ENCODE measurements around the gene ARPP19. TPM values are rescaled to one million over a fixed set of nuclear protein-coding genes. Genes with fewer than 3 reads are reported as not detected.

The ARPP19 gene
- total RNA-seq (143 TPM), polyA plus RNA-seq (10 to 100 TPM; 72.1 to 83.1 (median 82.6) TPM)

GRCh38 chr15:52568601-52569585 is at the start of gene ARPP19:
Gene ARPP19 (minus strand): TSS chr15:52569030. CDS start chr15:52568892, 138 bp downstream.
- DNase-seq (peak; percentile 77 to 92 (median 79)), ATAC-seq (ENCODE audit: low read depth in 2 of 2) (peak; percentile 72 to 74)
- no peaks in the 10 kb centered on the region for H3K9me3 ChIP-seq (ENCODE audit: control insufficient read depth in 2 of 2, low read length in 2 of 2)
- no peaks in the 10 kb centered on the region for H3K36me3 Mint-ChIP-seq
- peak within 1 kb of the TSS; percentile 98 for H3K27ac ChIP-seq (ENCODE audit: insufficient read depth, low read length, poor library complexity, severe bottlenecking)
- peaks cover 0 to 2% (median 0%) of the 10 kb centered on the region in 7 donors for H3K9me3 Mint-ChIP-seq
- peaks cover 23 to 43% (median 36%) of the 10 kb centered on the region in 4 donors for H3K4me1 Mint-ChIP-seq
- no peaks in the 10 kb centered on the region for H3K27me3 ChIP-seq (ENCODE audit: control insufficient read depth, insufficient read depth, low read length)
- H3K27ac Mint-ChIP-seq = peak within 1 kb of the TSS; percentile 99 to 100 (median 99)
- peak within 1 kb of the TSS; percentile 88 for H3K4me3 ChIP-seq (ENCODE audit: low read depth, low read length)
- H3K27me3 Mint-ChIP-seq = no peaks in the 10 kb centered on the region
- H3K4me3 Mint-ChIP-seq = peak within 1 kb of the TSS; percentile 94 to 99 (median 98)
- H3K4me1 ChIP-seq (ENCODE audit: control insufficient read depth, insufficient read depth, low read length, poor library complexity, severe bottlenecking) = peaks cover 45% of the 10 kb centered on the region
- H3K36me3 ChIP-seq (ENCODE audit: control insufficient read depth, insufficient read depth, low read length) = no peaks in the 10 kb centered on the region

GRCh38 chr15:52617026-52617425 is 48.2 kb upstream of the ARPP19 start:
- H3K4me1 Mint-ChIP-seq = peaks cover 5 to 15% (median 11%) of the 10 kb centered on the region in 4 donors
- H3K4me3 ChIP-seq (ENCODE audit: low read depth, low read length) = no peak overlapping the region
- peaks cover 21% of the 10 kb centered on the region for H3K36me3 Mint-ChIP-seq
- H3K36me3 ChIP-seq (ENCODE audit: control insufficient read depth, insufficient read depth, low read length) = peaks cover 67% of the 10 kb centered on the region
- DNase-seq (no peak), ATAC-seq (ENCODE audit: low read depth in 2 of 2) (no peak)
- H3K9me3 Mint-ChIP-seq = no peaks in the 10 kb centered on the region
- no peaks in the 10 kb centered on the region for H3K9me3 ChIP-seq (ENCODE audit: control insufficient read depth in 2 of 2, low read length in 2 of 2)
- no peak overlapping the region for H3K27ac ChIP-seq (ENCODE audit: insufficient read depth, low read length, poor library complexity, severe bottlenecking)
- no peaks in the 10 kb centered on the region for H3K27me3 Mint-ChIP-seq
- no peak overlapping the region for H3K4me3 Mint-ChIP-seq
- H3K27ac Mint-ChIP-seq = peak overlapping the region in 2 of 3 donors; percentile 19 to 62
- H3K4me1 ChIP-seq (ENCODE audit: control insufficient read depth, insufficient read depth, low read length, poor library complexity, severe bottlenecking) = no peaks in the 10 kb centered on the region
- no peaks in the 10 kb centered on the region for H3K27me3 ChIP-seq (ENCODE audit: control insufficient read depth, insufficient read depth, low read length)

GRCh38 chr15:52615302-52615701 is 46.5 kb upstream of the ARPP19 start:
- no peak overlapping the region for H3K27ac Mint-ChIP-seq
- DNase-seq = no peak
- H3K36me3 ChIP-seq (ENCODE audit: control insufficient read depth, insufficient read depth, low read length) = peaks cover 71% of the 10 kb centered on the region
- peaks cover 3 to 9% (median 4%) of the 10 kb centered on the region in 4 donors for H3K4me1 Mint-ChIP-seq
- peaks cover 23% of the 10 kb centered on the region for H3K36me3 Mint-ChIP-seq
- no peak overlapping the region for H3K27ac ChIP-seq (ENCODE audit: insufficient read depth, low read length, poor library complexity, severe bottlenecking)
- no peak overlapping the region for H3K4me3 Mint-ChIP-seq
- H3K4me3 ChIP-seq (ENCODE audit: low read depth, low read length) = no peak overlapping the region
- ATAC-seq (ENCODE audit: low read depth in 2 of 2) = no peak
- H3K27me3 Mint-ChIP-seq = no peaks in the 10 kb centered on the region
- H3K9me3 ChIP-seq (ENCODE audit: control insufficient read depth in 2 of 2, low read length in 2 of 2) = no peaks in the 10 kb centered on the region
- H3K9me3 Mint-ChIP-seq = no peaks in the 10 kb centered on the region
- H3K27me3 ChIP-seq (ENCODE audit: control insufficient read depth, insufficient read depth, low read length) = no peaks in the 10 kb centered on the region
- no peaks in the 10 kb centered on the region for H3K4me1 ChIP-seq (ENCODE audit: control insufficient read depth, insufficient read depth, low read length, poor library complexity, severe bottlenecking)

- no peak overlapping the region for H3K4me3 ChIP-seq (ENCODE audit: low read depth, low read length)
- H3K27me3 Mint-ChIP-seq = no peaks in the 10 kb centered on the region
Observed at GRCh38 chr15:52609593-52609992, 40.8 kb upstream of the ARPP19 start.

GRCh38 chr15:52584414-52584813 is 15.6 kb upstream of the ARPP19 start:
- no peak overlapping the region for H3K4me3 Mint-ChIP-seq
- H3K36me3 Mint-ChIP-seq = peaks cover 32% of the 10 kb centered on the region
- ATAC-seq (ENCODE audit: low read depth in 2 of 2) = no peak
- no peaks in the 10 kb centered on the region for H3K9me3 ChIP-seq (ENCODE audit: control insufficient read depth in 2 of 2, low read length in 2 of 2)
- peaks cover 52% of the 10 kb centered on the region for H3K36me3 ChIP-seq (ENCODE audit: control insufficient read depth, insufficient read depth, low read length)
- no peaks in the 10 kb centered on the region for H3K4me1 ChIP-seq (ENCODE audit: control insufficient read depth, insufficient read depth, low read length, poor library complexity, severe bottlenecking)
- no peak overlapping the region for H3K4me3 ChIP-seq (ENCODE audit: low read depth, low read length)
- H3K4me1 Mint-ChIP-seq = peaks cover 0 to 5% (median 1%) of the 10 kb centered on the region in 4 donors
- no peaks in the 10 kb centered on the region for H3K9me3 Mint-ChIP-seq
- no peaks in the 10 kb centered on the region for H3K27me3 ChIP-seq (ENCODE audit: control insufficient read depth, insufficient read depth, low read length)
- no peak overlapping the region for H3K27ac Mint-ChIP-seq
- no peak overlapping the region for H3K27ac ChIP-seq (ENCODE audit: insufficient read depth, low read length, poor library complexity, severe bottlenecking)
- no peaks in the 10 kb centered on the region for H3K27me3 Mint-ChIP-seq
- no peak for DNase-seq

More at GRCh38 chr15:52609593-52609992, 40.8 kb upstream of the ARPP19 start:
- no peaks in the 10 kb centered on the region for H3K9me3 Mint-ChIP-seq
- Histone ChIP-seq H3K27me3 (ENCODE audit: control insufficient read depth, insufficient read depth, low read length) (no peaks in the 10 kb centered on the region), H3K36me3 (ENCODE audit: control insufficient read depth, insufficient read depth, low read length) (peaks cover 68% of the 10 kb centered on the region), H3K4me1 (ENCODE audit: control insufficient read depth, insufficient read depth, low read length, poor library complexity, severe bottlenecking) (no peaks in the 10 kb centered on the region), H3K27ac (ENCODE audit: insufficient read depth, low read length, poor library complexity, severe bottlenecking) (no peak overlapping the region), H3K9me3 (ENCODE audit: control insufficient read depth in 2 of 2, low read length in 2 of 2) (no peaks in the 10 kb centered on the region)
- H3K4me1 Mint-ChIP-seq = peaks cover 0 to 12% (median 2%) of the 10 kb centered on the region in 4 donors
- H3K4me3 Mint-ChIP-seq = no peak overlapping the region
- no peak for DNase-seq
- ATAC-seq (ENCODE audit: low read depth in 2 of 2) = no peak
- no peak overlapping the region for H3K27ac Mint-ChIP-seq
- H3K36me3 Mint-ChIP-seq = peaks cover 31% of the 10 kb centered on the region

- no peaks in the 10 kb centered on the region for H3K27me3 ChIP-seq (ENCODE audit: control insufficient read depth, insufficient read depth, low read length)
- H3K4me1 Mint-ChIP-seq = peaks cover 0 to 5% (median 0%) of the 10 kb centered on the region in 4 donors
- H3K27ac ChIP-seq (ENCODE audit: insufficient read depth, low read length, poor library complexity, severe bottlenecking) = no peak overlapping the region
- H3K27ac Mint-ChIP-seq = no peak overlapping the region
- no peak overlapping the region for H3K4me3 ChIP-seq (ENCODE audit: low read depth, low read length)
- DNase-seq (no peak), ATAC-seq (ENCODE audit: low read depth in 2 of 2) (no peak)
- no peaks in the 10 kb centered on the region for H3K9me3 Mint-ChIP-seq
- no peaks in the 10 kb centered on the region for H3K27me3 Mint-ChIP-seq
- H3K36me3 ChIP-seq (ENCODE audit: control insufficient read depth, insufficient read depth, low read length) = peaks cover 30% of the 10 kb centered on the region
- H3K4me3 Mint-ChIP-seq = no peak overlapping the region
- H3K36me3 Mint-ChIP-seq = peaks cover 24% of the 10 kb centered on the region
- H3K9me3 ChIP-seq (ENCODE audit: control insufficient read depth in 2 of 2, low read length in 2 of 2) = no peaks in the 10 kb centered on the region
- no peaks in the 10 kb centered on the region for H3K4me1 ChIP-seq (ENCODE audit: control insufficient read depth, insufficient read depth, low read length, poor library complexity, severe bottlenecking)
Observed at GRCh38 chr15:52579852-52580251, 11.0 kb upstream of the ARPP19 start.

- H3K36me3 Mint-ChIP-seq = peaks cover 7% of the 10 kb centered on the region
- H3K27ac ChIP-seq (ENCODE audit: insufficient read depth, low read length, poor library complexity, severe bottlenecking) = no peak overlapping the region
Observed at GRCh38 chr15:52576692-52577091, 7.9 kb upstream of the ARPP19 start.

More at GRCh38 chr15:52576692-52577091, 7.9 kb upstream of the ARPP19 start:
- Histone ChIP-seq H3K4me1 (ENCODE audit: control insufficient read depth, insufficient read depth, low read length, poor library complexity, severe bottlenecking) (no peaks in the 10 kb centered on the region), H3K36me3 (ENCODE audit: control insufficient read depth, insufficient read depth, low read length) (peaks cover 5% of the 10 kb centered on the region), H3K27me3 (ENCODE audit: control insufficient read depth, insufficient read depth, low read length) (no peaks in the 10 kb centered on the region), H3K9me3 (ENCODE audit: control insufficient read depth in 2 of 2, low read length in 2 of 2) (no peaks in the 10 kb centered on the region), H3K4me3 (ENCODE audit: low read depth, low read length) (no peak overlapping the region)
- Mint-ChIP-seq H3K9me3 (peaks cover 0 to 5% (median 0%) of the 10 kb centered on the region in 7 donors), H3K4me3 (no peak overlapping the region), H3K27ac (no peak overlapping the region), H3K27me3 (no peaks in the 10 kb centered on the region), H3K4me1 (peaks cover 0 to 5% (median 0%) of the 10 kb centered on the region in 4 donors)
- ATAC-seq (ENCODE audit: low read depth in 2 of 2) (no peak), DNase-seq (no peak)
